ENCODE results near the gene MAGEB17. TPM values are rescaled to one million over a fixed set of nuclear protein-coding genes. Genes with fewer than 3 reads are reported as not detected.

MAGEB17 gene
- total RNA-seq, 1 donor from 2014 or later = not detected

- no peak for DNase-seq (ENCODE audit: low read depth)
- Histone ChIP-seq H3K27me3 (ENCODE audit: control insufficient read depth, insufficient read depth, low read length) (no peaks in the 10 kb centered on the region), H3K4me3 (ENCODE audit: low read depth, low read length) (no peak overlapping the region), H3K36me3 (ENCODE audit: control insufficient read depth, insufficient read depth, low read length) (no peaks in the 10 kb centered on the region)
- TF ChIP-seq, protein P1, sequence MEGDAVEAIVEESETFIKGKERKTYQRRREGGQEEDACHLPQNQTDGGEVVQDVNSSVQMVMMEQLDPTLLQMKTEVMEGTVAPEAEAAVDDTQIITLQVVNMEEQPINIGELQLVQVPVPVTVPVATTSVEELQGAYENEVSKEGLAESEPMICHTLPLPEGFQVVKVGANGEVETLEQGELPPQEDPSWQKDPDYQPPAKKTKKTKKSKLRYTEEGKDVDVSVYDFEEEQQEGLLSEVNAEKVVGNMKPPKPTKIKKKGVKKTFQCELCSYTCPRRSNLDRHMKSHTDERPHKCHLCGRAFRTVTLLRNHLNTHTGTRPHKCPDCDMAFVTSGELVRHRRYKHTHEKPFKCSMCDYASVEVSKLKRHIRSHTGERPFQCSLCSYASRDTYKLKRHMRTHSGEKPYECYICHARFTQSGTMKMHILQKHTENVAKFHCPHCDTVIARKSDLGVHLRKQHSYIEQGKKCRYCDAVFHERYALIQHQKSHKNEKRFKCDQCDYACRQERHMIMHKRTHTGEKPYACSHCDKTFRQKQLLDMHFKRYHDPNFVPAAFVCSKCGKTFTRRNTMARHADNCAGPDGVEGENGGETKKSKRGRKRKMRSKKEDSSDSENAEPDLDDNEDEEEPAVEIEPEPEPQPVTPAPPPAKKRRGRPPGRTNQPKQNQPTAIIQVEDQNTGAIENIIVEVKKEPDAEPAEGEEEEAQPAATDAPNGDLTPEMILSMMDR (IDR thresholded peaks at IDR 0.05; ENCODE audit: insufficient read depth, low read length, severe bottlenecking) = no peak
- no peak for FAIRE-seq
Measured at GRCh38 chrX:16191605-16192004, 24.3 kb downstream of the MAGEB17 start.

DNA sequence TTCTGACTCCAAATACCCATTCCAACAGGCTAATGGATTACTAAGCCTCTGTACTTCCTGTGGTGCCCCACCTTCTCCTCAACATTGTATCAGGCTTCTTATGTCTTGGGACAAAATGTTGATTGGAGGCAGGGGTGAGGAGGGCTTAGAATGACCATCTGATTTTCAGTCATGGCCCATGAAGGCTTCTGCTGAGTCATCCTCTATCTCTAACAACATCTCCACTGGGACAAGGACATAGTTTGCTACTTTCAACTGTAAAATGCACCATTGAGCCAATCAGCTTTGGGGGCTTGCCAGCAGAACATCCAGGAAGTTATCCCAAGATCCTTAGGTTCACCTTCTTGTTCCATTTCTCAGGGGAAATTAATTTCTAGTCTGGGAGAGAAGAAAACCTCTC lies 29.5 kb downstream of the MAGEB17 start:
- no peak for DNase-seq (ENCODE audit: low read depth)
- H3K36me3 ChIP-seq (ENCODE audit: control insufficient read depth, insufficient read depth, low read length) = no peaks in the 10 kb centered on the region
- no peaks in the 10 kb centered on the region for H3K27me3 ChIP-seq (ENCODE audit: control insufficient read depth, insufficient read depth, low read length)
- TF ChIP-seq, protein P1 (IDR thresholded peaks at IDR 0.05; ENCODE audit: insufficient read depth, low read length, severe bottlenecking) = no peak
- H3K4me3 ChIP-seq (ENCODE audit: low read depth, low read length) = no peak overlapping the region
- FAIRE-seq = no peak

DNA sequence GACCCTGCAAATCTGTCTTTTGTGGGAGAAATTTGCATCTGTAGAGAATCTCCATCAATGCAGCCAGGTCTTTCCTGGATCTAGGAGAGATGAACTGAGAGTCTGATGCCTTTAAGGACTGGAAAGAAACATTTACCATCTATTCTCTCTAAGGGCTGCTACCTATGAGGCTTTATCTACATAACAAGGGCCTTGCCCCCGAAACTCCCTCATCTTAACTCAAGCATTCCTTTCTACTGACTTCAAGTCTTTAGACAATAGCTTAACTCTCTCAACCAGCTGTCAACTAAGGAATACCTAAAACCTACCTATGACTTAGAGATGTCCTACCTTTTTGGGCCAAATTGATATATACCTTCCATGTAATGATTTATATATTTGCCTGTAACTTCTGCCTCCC lies 32.1 kb downstream of the MAGEB17 start:
- DNase-seq (ENCODE audit: low read depth) (no peak), FAIRE-seq (no peak)
- Histone ChIP-seq H3K27me3 (ENCODE audit: control insufficient read depth, insufficient read depth, low read length) (no peaks in the 10 kb centered on the region), H3K4me3 (ENCODE audit: low read depth, low read length) (no peak overlapping the region), H3K36me3 (ENCODE audit: control insufficient read depth, insufficient read depth, low read length) (no peaks in the 10 kb centered on the region)
- TF ChIP-seq, protein P1 (IDR thresholded peaks at IDR 0.05; ENCODE audit: insufficient read depth, low read length, severe bottlenecking) = no peak

DNA sequence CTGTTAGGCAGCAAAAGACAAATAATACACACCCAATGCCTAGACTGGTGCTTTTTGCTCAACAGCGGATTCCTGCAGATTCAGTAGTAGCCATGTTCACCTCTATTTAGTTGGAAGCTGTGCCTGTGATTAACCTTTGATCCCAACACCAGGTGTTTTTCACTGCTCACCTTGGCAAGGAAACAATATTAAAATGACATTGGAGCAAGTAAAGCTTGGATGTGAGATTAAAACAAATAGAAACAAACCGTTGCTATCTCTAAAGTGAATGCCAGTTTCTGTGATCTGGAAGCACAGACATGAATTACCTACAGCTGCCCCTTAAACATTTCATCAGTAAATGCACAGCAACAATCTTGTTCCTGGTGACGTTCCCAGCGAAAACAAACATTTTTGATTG lies 35.7 kb downstream of the MAGEB17 start:
- DNase-seq (ENCODE audit: low read depth) (no peak), FAIRE-seq (no peak)
- no peaks in the 10 kb centered on the region for H3K27me3 ChIP-seq (ENCODE audit: control insufficient read depth, insufficient read depth, low read length)
- TF ChIP-seq, protein P1 (IDR thresholded peaks at IDR 0.05; ENCODE audit: insufficient read depth, low read length, severe bottlenecking) = no peak
- H3K36me3 ChIP-seq (ENCODE audit: control insufficient read depth, insufficient read depth, low read length) = no peaks in the 10 kb centered on the region
- no peak overlapping the region for H3K4me3 ChIP-seq (ENCODE audit: low read depth, low read length)

DNA sequence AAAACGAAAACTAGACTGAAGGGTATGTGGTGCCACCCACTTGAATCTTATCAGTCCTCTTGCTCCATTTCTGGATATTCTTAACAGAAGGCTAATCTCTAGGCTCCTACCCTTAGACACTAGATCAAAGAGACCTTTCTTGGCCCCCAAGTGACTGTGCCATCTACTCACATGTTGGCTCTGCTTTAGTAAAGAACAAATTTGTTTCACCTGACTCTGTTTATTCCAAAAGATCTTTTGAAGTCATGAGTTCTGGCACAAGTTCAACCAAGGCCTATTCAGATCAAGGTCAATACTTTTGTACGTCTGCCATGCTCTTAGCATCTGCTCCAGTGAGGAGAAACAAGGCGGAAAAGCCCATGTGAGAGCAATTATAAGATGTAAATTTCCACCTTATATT lies 37.3 kb downstream of the MAGEB17 start:
- DNase-seq (ENCODE audit: low read depth) = no peak
- FAIRE-seq = no peak
- Histone ChIP-seq H3K36me3 (ENCODE audit: control insufficient read depth, insufficient read depth, low read length) (no peaks in the 10 kb centered on the region), H3K27me3 (ENCODE audit: control insufficient read depth, insufficient read depth, low read length) (no peaks in the 10 kb centered on the region), H3K4me3 (ENCODE audit: low read depth, low read length) (no peak overlapping the region)
- TF ChIP-seq, protein P1 (IDR thresholded peaks at IDR 0.05; ENCODE audit: insufficient read depth, low read length, severe bottlenecking) = no peak

- TF ChIP-seq, protein P1 (IDR thresholded peaks at IDR 0.05; ENCODE audit: insufficient read depth, low read length, severe bottlenecking) = no peak
- DNase-seq (ENCODE audit: low read depth) (no peak), FAIRE-seq (no peak)
- Histone ChIP-seq H3K4me3 (ENCODE audit: low read depth, low read length) (no peak overlapping the region), H3K36me3 (ENCODE audit: control insufficient read depth, insufficient read depth, low read length) (no peaks in the 10 kb centered on the region), H3K27me3 (ENCODE audit: control insufficient read depth, insufficient read depth, low read length) (no peaks in the 10 kb centered on the region)
Measured at GRCh38 chrX:16205840-16206239, 38.6 kb downstream of the MAGEB17 start.

Data from bronchial epithelial cell (primary cell).